Peyer's patch (tissue), 4 donors: ENCODE measurements around the gene SLC5A12.

Experiments used
- POLR2A ChIP-seq, 2 donors: fragments of 450-650 bp; IDR thresholded peaks; one replicate each; pipeline ENCODE4 v1.5.1; 2017; ENCODE audit warnings: antibody characterized with exemption in 2 of 2, mild to moderate bottlenecking in 2 of 2, moderate library complexity in 2 of 2
- TF ChIP-seq, protein P1 (sequence below), 6 experiments: fragments of 450-650 bp in 4 of 6; fragments of 200-600 bp in 2 of 6; sonication (generic) in 1 of 6; IDR thresholded peaks; one replicate each; pipeline ENCODE4 v1.5.1; 2017 to 2019; ENCODE audit warnings: antibody characterized with exemption in 6 of 6, mild to moderate bottlenecking in 3 of 6, moderate library complexity in 1 of 6

DNA sequence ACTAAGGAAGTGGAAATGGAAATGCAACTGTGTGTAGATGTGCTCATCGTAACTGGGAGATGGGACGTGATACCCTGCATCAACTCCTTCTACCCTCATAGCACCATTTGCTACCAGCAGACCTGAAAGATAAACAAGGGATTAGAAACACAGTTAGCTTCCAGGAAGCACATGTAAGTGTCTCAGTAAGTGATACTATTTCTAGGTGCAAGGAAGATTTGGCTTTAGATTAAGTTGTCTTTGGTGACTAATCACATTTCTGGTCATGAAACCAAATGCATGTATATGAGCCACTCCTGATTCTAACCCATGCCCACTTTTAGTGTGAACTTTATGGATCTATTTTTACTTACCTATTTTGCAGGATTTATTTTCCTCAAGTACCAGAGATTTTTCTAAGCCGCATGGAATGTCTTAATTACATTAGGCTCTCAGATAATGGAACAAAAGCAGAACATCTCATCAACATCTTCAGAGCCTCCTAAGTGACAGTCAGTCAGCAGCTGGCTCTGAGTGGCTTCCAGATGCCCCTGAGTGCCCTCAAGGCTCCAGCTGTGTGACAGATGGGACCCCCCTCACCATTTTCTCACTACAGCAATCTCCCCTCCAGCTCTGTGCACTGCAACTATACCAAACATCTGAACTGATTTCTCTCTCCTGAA, 21.2 kb downstream of the SLC5A12 start:
- TF ChIP-seq, protein P1, sequence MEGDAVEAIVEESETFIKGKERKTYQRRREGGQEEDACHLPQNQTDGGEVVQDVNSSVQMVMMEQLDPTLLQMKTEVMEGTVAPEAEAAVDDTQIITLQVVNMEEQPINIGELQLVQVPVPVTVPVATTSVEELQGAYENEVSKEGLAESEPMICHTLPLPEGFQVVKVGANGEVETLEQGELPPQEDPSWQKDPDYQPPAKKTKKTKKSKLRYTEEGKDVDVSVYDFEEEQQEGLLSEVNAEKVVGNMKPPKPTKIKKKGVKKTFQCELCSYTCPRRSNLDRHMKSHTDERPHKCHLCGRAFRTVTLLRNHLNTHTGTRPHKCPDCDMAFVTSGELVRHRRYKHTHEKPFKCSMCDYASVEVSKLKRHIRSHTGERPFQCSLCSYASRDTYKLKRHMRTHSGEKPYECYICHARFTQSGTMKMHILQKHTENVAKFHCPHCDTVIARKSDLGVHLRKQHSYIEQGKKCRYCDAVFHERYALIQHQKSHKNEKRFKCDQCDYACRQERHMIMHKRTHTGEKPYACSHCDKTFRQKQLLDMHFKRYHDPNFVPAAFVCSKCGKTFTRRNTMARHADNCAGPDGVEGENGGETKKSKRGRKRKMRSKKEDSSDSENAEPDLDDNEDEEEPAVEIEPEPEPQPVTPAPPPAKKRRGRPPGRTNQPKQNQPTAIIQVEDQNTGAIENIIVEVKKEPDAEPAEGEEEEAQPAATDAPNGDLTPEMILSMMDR (IDR thresholded peaks at IDR 0.05) = no peak
- TF ChIP-seq POLR2A (IDR thresholded peaks at IDR 0.05) = no peak
